Gastrocnemius medialis (tissue), 4 donors: ENCODE measurements around the gene KLK8. TPM values are rescaled to one million over a fixed set of nuclear protein-coding genes. Genes with fewer than 3 reads are reported as not detected.

Experiments used
- ATAC-seq, 2 donors: fragments of 150-250 bp; one replicate each; pipeline ENCODE4 v1.9.1; 2016
- DNase-seq, 2 donors: peaks; one replicate each; pipeline ENCODE4 v3.0.0-alpha.2; 2019
- H3K27ac ChIP-seq, 4 donors: fragments of 200-600 bp; sonication (generic); 1 replicate in 1 of 4; 2 replicates in 3 of 4; pipeline ENCODE4 v1.5.1; 2016 to 2018; ENCODE audit warnings: mild to moderate bottlenecking in 2 of 4, moderate library complexity in 1 of 4
- H3K27me3 ChIP-seq, 3 donors: fragments of 200-600 bp; sonication (generic) in 2 of 3; 1 replicate in 1 of 3; 2 replicates in 2 of 3; pipeline versions ENCODE4 v1.5.1 to v1.6.0; 2016 to 2019; ENCODE audit warnings: mild to moderate bottlenecking in 1 of 3, moderate library complexity in 1 of 3
- H3K36me3 ChIP-seq, 2 donors: fragments of 200-600 bp; sonication (generic) in 1 of 2; one replicate each; pipeline ENCODE4 v1.5.1; 2017 to 2018
- H3K4me1 ChIP-seq, 2 donors: fragments of 200-600 bp; sonication (generic) in 1 of 2; one replicate each; pipeline ENCODE4 v1.5.1; 2016 to 2017; ENCODE audit warnings: mild to moderate bottlenecking in 2 of 2
- H3K4me3 ChIP-seq, 4 donors: fragments of 200-600 bp; sonication (generic) in 3 of 4; 1 replicate in 1 of 4; 2 replicates in 3 of 4; pipeline ENCODE4 v1.5.1; 2016 to 2019; ENCODE audit warnings: mild to moderate bottlenecking in 2 of 4
- H3K9me3 ChIP-seq, 3 donors: fragments of 200-600 bp; sonication (generic) in 2 of 3; 1 replicate in 1 of 3; 2 replicates in 2 of 3; pipeline ENCODE4 v1.5.1; 2016 to 2019
- POLR2A ChIP-seq, 2 donors: fragments of 450-650 bp; IDR thresholded peaks; one replicate each; pipeline ENCODE4 v1.6.1; 2017; ENCODE audit warnings: antibody characterized with exemption in 2 of 2, mild to moderate bottlenecking in 2 of 2, moderate library complexity in 2 of 2
- in situ Hi-C, 4 donors: fragments of 200-750 bp; cut with MboI; loops; one replicate each; pipeline versions ENCODE4 v1.15.0 to v1.8.0; 2017; ENCODE audit warnings: low sequenced_read_pairs in 4 of 4
- intact Hi-C: fragments of 100-400 bp; cut with DNase I; formaldehyde crosslinking; loops from one replicate; pipeline ENCODE4 v1.15.1; 2023; ENCODE audit warnings: low total_unique reads
- total RNA-seq, 4 donors: library from RNA; depleted of rRNA; stranded (reverse); fragments of >200 nt; gene quantifications; one replicate each; pipeline versions ENCODE4 v1.1.0 to v1.2.3, GENCODE V29; 2016
- TF ChIP-seq, protein P1 (sequence below), 5 experiments: fragments of 450-650 bp in 3 of 5; fragments of 200-600 bp in 2 of 5; sonication (generic) in 2 of 5; IDR thresholded peaks in 4 of 5; conservative IDR thresholded peaks in 1 of 5; 1 replicate in 4 of 5; 2 replicates in 1 of 5; pipeline ENCODE4 v1.5.1; 2016 to 2019; ENCODE audit warnings: antibody characterized with exemption in 5 of 5, mild to moderate bottlenecking in 3 of 5, moderate library complexity in 3 of 5

KLK8 gene
- total RNA-seq, 4 donors from 2014 or later, result not detected

GRCh38 chr19:51025809-51026553 lies 24.6 kb upstream of the KLK8 start:
- H3K4me1 ChIP-seq, result no peaks in the 10 kb centered on the region
- H3K27ac ChIP-seq, result no peak overlapping the region
- in situ Hi-C loops (no loop called here), intact Hi-C loops (no loop called here)
- TF ChIP-seq, protein P1, sequence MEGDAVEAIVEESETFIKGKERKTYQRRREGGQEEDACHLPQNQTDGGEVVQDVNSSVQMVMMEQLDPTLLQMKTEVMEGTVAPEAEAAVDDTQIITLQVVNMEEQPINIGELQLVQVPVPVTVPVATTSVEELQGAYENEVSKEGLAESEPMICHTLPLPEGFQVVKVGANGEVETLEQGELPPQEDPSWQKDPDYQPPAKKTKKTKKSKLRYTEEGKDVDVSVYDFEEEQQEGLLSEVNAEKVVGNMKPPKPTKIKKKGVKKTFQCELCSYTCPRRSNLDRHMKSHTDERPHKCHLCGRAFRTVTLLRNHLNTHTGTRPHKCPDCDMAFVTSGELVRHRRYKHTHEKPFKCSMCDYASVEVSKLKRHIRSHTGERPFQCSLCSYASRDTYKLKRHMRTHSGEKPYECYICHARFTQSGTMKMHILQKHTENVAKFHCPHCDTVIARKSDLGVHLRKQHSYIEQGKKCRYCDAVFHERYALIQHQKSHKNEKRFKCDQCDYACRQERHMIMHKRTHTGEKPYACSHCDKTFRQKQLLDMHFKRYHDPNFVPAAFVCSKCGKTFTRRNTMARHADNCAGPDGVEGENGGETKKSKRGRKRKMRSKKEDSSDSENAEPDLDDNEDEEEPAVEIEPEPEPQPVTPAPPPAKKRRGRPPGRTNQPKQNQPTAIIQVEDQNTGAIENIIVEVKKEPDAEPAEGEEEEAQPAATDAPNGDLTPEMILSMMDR (IDR thresholded peaks at IDR 0.05 in 4 of 5, conservative IDR thresholded peaks at IDR 0.05 in 1 of 5), result no peak
- no peak for TF ChIP-seq POLR2A (IDR thresholded peaks at IDR 0.05)
- ATAC-seq, result no peak
- no peak for DNase-seq
- H3K4me3 ChIP-seq, result peak overlapping the region in 1 of 4 donors; percentile 3
- peaks cover 0 to 2% (median 0%) of the 10 kb centered on the region in 3 donors for H3K27me3 ChIP-seq
- no peaks in the 10 kb centered on the region for H3K36me3 ChIP-seq
- no peaks in the 10 kb centered on the region for H3K9me3 ChIP-seq

DNA sequence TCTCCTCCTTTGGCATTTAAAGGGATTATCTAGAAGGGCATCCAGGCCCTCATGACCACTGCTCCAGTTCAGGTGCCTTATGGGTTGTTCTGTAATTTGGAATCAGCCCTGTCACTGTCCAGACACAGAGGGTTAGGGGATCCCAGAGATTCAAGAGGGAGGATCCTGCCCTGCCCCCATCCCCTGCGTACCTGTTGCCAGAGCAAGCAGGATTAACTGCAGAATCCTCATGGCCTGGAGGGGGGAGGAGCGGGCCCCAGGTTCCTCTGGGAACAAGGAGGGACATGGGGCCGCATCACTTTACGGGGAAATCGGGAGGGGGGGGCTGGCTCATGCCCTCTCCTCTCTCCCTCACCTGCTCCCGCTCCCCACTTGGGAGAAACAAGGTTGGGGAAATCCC lies 24.0 kb upstream of the KLK8 start:
- H3K9me3 ChIP-seq, result no peaks in the 10 kb centered on the region
- in situ Hi-C loops, result no loop called here
- intact Hi-C loops, result no loop called here
- H3K27me3 ChIP-seq, result peaks cover 0 to 2% (median 0%) of the 10 kb centered on the region in 3 donors
- H3K4me1 ChIP-seq, result no peaks in the 10 kb centered on the region
- TF ChIP-seq, protein P1 (IDR thresholded peaks at IDR 0.05 in 4 of 5, conservative IDR thresholded peaks at IDR 0.05 in 1 of 5), result no peak
- no peak for TF ChIP-seq POLR2A (IDR thresholded peaks at IDR 0.05)
- H3K27ac ChIP-seq, result no peak overlapping the region
- H3K4me3 ChIP-seq, result no peak overlapping the region
- DNase-seq (no peak), ATAC-seq (no peak)
- no peaks in the 10 kb centered on the region for H3K36me3 ChIP-seq

DNA sequence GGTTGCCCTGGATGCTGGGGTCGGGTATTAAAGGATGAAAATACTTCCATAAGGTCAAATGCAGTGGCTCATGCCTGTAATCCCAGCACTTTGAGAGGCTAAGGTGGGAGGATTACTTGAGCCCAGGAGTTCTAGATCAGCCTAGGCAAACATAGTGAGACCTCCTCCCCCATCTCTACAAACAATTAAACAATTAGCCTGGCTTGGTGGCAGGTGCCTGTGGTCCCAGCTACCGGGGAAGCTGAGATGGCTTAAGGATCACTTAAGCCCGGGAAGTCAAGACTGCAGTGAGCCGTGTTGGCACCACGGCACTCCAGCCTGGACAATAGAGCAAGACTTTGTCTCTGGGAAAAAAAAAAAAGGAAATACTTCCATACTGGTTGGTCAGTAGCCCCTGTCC lies 23.5 kb upstream of the KLK8 start:
- in situ Hi-C loops, result no loop called here
- peaks cover 0 to 3% (median 0%) of the 10 kb centered on the region in 3 donors for H3K27me3 ChIP-seq
- intact Hi-C loops, result no loop called here
- no peaks in the 10 kb centered on the region for H3K36me3 ChIP-seq
- ATAC-seq, result no peak
- no peak overlapping the region for H3K27ac ChIP-seq
- no peak for DNase-seq
- TF ChIP-seq, protein P1 (IDR thresholded peaks at IDR 0.05 in 4 of 5, conservative IDR thresholded peaks at IDR 0.05 in 1 of 5), result no peak
- TF ChIP-seq POLR2A (IDR thresholded peaks at IDR 0.05), result no peak
- no peaks in the 10 kb centered on the region for H3K4me1 ChIP-seq
- H3K9me3 ChIP-seq, result no peaks in the 10 kb centered on the region
- H3K4me3 ChIP-seq, result no peak overlapping the region

DNA sequence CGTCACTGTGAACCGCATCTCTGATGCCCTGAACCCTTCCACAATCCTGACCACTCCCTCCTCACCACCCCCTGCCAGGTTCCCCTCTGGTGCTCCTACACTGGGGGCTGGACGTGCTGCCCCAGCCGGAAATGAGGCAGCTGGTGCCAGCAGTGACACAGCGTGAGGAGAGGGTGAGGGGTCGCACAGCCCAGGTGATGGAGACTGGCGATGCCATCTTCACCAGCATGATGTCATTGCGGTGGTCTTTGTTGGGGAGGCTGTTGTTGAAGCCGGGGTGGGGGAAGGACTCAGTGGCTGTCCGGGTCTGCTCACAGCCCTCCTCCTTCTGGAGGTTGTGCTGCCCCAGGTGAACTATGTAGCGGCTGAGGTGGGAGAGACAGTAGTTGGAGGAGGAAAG lies 22.5 kb upstream of the KLK8 start:
- intact Hi-C loops (no loop called here), in situ Hi-C loops (no loop called here)
- H3K4me1 ChIP-seq, result no peaks in the 10 kb centered on the region
- TF ChIP-seq, protein P1 (IDR thresholded peaks at IDR 0.05 in 4 of 5, conservative IDR thresholded peaks at IDR 0.05 in 1 of 5), result no peak
- TF ChIP-seq POLR2A (IDR thresholded peaks at IDR 0.05), result no peak
- H3K9me3 ChIP-seq, result no peaks in the 10 kb centered on the region
- H3K36me3 ChIP-seq, result no peaks in the 10 kb centered on the region
- H3K27ac ChIP-seq, result no peak overlapping the region
- H3K4me3 ChIP-seq, result no peak overlapping the region
- H3K27me3 ChIP-seq, result peaks cover 5 to 10% (median 9%) of the 10 kb centered on the region in 3 donors
- DNase-seq (no peak), ATAC-seq (no peak)
